C4-2B (cell line): ENCODE data around the gene UBC.
A peak's percentile ranks its signal among the peaks of the same experiment; 100 is the strongest.

ENCODE experiments used
- ZFX ChIP-seq: fragments of 450-650 bp; IDR thresholded peaks from 2 replicates; pipeline ENCODE4 v1.6.1; 2017
- TF ChIP-seq, protein P1 (sequence below): fragments of 450-650 bp; conservative IDR thresholded peaks from 2 replicates; pipeline ENCODE4 v1.5.1; 2017; ENCODE audit warnings: mild to moderate bottlenecking

DNA sequence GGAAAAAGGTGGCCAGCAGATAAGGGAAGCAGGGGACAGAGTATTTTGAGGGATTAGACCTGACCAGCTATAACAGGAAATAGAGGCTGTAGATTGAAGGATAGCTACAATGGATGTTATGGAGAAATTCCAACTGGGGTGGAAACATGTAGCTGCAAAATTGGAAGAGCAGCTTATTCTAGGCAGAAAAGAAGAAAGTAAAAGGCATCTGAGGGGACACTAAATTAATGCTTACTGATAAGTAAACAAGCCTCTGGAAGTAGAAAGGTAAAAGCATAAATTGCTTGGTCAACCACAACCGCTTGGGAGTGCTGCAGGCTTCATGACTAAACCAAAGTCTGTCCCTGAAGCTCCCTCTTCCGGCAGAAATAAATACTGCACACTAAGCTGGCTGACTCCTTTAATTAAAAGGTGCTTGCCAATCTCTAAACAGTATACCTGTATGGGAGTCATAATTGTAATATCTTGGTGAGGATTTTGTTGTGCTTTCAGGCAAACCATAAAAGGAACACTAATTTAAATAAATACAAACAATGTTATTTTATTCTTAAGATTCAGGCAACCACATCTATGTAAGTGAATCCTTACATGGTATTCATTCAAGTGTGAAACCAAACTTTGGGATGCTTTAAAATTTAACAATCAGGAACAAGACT is 7.7 kb downstream of the UBC start:
- TF ChIP-seq, protein P1, sequence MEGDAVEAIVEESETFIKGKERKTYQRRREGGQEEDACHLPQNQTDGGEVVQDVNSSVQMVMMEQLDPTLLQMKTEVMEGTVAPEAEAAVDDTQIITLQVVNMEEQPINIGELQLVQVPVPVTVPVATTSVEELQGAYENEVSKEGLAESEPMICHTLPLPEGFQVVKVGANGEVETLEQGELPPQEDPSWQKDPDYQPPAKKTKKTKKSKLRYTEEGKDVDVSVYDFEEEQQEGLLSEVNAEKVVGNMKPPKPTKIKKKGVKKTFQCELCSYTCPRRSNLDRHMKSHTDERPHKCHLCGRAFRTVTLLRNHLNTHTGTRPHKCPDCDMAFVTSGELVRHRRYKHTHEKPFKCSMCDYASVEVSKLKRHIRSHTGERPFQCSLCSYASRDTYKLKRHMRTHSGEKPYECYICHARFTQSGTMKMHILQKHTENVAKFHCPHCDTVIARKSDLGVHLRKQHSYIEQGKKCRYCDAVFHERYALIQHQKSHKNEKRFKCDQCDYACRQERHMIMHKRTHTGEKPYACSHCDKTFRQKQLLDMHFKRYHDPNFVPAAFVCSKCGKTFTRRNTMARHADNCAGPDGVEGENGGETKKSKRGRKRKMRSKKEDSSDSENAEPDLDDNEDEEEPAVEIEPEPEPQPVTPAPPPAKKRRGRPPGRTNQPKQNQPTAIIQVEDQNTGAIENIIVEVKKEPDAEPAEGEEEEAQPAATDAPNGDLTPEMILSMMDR: peak; percentile 98
- TF ChIP-seq ZFX: no peak
